ENCODE data around the gene HUNK. TPM values are rescaled to one million over a fixed set of nuclear protein-coding genes. Genes with fewer than 3 reads are reported as not detected.

The HUNK gene
- total and polyA plus RNA-seq, 7 experiments from 2014 or later, result 0.16 to 0.54 (median 0.30) TPM; not detected in 4

DNA sequence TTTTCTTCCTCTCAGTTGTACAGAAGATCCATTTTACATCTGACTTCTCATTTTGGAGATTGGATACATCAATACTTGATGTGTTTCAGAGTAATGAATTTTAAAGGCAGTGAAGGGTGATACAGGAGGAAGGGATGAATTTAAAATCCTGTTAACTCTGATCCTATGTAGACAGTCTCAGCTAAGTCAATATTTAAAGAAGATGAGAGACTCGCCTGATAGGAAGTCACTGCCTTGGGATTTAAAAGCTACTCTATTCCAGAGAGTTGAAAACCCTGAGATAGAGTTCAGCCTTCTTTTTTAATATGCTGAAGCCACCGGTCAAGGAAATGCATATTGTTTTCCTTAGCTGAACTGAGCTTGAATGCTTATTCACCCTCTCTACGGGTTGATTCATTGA, 42.7 kb downstream of the HUNK start:
- Histone ChIP-seq H3K27me3 (ENCODE audit: control insufficient read depth in 2 of 2, insufficient read depth in 2 of 2, low read length in 2 of 2) (no peaks in the 10 kb centered on the region), H3K4me1 (ENCODE audit: control insufficient read depth in 2 of 2, insufficient read depth in 2 of 2, low read length in 2 of 2) (no peaks in the 10 kb centered on the region), H3K27ac (ENCODE audit: low read depth, low read length) (no peak overlapping the region), H3K36me3 (ENCODE audit: control insufficient read depth in 2 of 3, insufficient read depth in 3 of 3, low read length in 3 of 3) (no peaks in the 10 kb centered on the region), H3K4me3 (ENCODE audit: low read length) (no peak overlapping the region), H3K9me3 (ENCODE audit: control insufficient read depth in 2 of 3, low read length in 3 of 3) (no peaks in the 10 kb centered on the region)
- ChIA-PET CTCF (no interaction called here), POLR2A (no interaction called here)
- Mint-ChIP-seq H3K27me3 (peaks cover 3 to 26% (median 13%) of the 10 kb centered on the region in 5 donors), H3K9me3 (peaks cover 0 to 5% (median 0%) of the 10 kb centered on the region in 11 donors), H3K27ac (no peak overlapping the region), H3K36me3 (no peaks in the 10 kb centered on the region), H3K4me1 (no peaks in the 10 kb centered on the region), H3K4me3 (no peak overlapping the region)
- ATAC-seq (no peak), DNase-seq (no peak)
- intact Hi-C loops (cut with micrococcal nuclease), result no loop called here

DNA sequence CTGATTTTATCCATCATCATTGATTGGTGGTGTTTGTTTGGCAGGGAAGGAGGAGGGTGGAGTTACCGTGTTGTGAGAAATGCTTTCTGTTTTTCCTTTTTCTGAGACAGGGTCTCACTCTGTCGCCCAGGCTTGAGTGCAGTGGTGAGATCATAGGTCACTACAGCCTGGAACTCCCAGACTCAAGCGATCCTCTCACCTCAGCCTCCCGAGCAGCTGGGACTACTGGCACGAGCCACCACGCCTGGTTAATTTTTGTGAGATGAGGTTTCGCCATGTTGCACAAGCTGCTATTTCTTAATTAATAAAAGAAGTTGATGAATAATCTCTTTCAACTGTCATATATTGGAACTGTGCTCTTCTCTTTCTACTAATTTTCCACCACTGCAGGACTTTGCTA, 44.3 kb downstream of the HUNK start:
- ChIA-PET POLR2A (no interaction called here), CTCF (no interaction called here)
- DNase-seq (no peak), ATAC-seq (no peak)
- H3K27me3 ChIP-seq (ENCODE audit: control insufficient read depth in 2 of 2, insufficient read depth in 2 of 2, low read length in 2 of 2), result no peaks in the 10 kb centered on the region
- Mint-ChIP-seq H3K4me3 (no peak overlapping the region), H3K9me3 (peaks cover 0 to 5% (median 0%) of the 10 kb centered on the region in 11 donors), H3K27me3 (peaks cover 0 to 16% (median 10%) of the 10 kb centered on the region in 5 donors), H3K36me3 (no peaks in the 10 kb centered on the region), H3K27ac (no peak overlapping the region), H3K4me1 (no peaks in the 10 kb centered on the region)
- H3K4me1 ChIP-seq (ENCODE audit: control insufficient read depth in 2 of 2, insufficient read depth in 2 of 2, low read length in 2 of 2), result no peaks in the 10 kb centered on the region
- H3K4me3 ChIP-seq (ENCODE audit: low read length), result no peak overlapping the region
- H3K27ac ChIP-seq (ENCODE audit: low read depth, low read length), result no peak overlapping the region
- no peaks in the 10 kb centered on the region for H3K9me3 ChIP-seq (ENCODE audit: control insufficient read depth in 2 of 3, low read length in 3 of 3)
- intact Hi-C loops (cut with micrococcal nuclease), result no loop called here
- H3K36me3 ChIP-seq (ENCODE audit: control insufficient read depth in 2 of 3, insufficient read depth in 3 of 3, low read length in 3 of 3), result no peaks in the 10 kb centered on the region

- CTCF ChIA-PET, result no interaction called here
Measured at GRCh38 chr21:31918250-31918775, 45.5 kb downstream of the HUNK start.

DNA sequence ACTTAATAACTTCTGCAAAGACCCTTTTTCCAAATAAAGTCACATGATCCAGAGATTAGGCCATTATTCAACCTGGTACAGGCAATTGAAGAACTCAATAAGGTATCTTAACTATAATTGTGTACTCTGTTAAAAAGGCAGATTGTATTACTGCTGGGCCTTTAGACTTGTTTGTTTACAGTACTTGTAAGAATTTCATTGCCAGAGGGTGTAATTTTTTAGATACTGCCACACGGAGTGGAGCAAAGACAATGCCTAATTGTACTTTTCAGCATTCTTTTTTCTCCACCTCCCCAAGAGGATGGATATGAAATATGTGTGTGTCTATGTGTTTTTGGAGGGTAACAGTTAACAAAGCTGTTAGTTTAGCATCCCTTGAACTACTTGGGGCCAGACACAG, 47.5 kb downstream of the HUNK start:
- Mint-ChIP-seq H3K27me3 (peaks cover 0 to 14% (median 8%) of the 10 kb centered on the region in 5 donors), H3K9me3 (peaks cover 0 to 5% (median 0%) of the 10 kb centered on the region in 11 donors), H3K27ac (no peak overlapping the region), H3K36me3 (no peaks in the 10 kb centered on the region), H3K4me1 (no peaks in the 10 kb centered on the region), H3K4me3 (no peak overlapping the region)
- CTCF ChIA-PET, result no interaction called here
- no peaks in the 10 kb centered on the region for H3K4me1 ChIP-seq (ENCODE audit: control insufficient read depth in 2 of 2, insufficient read depth in 2 of 2, low read length in 2 of 2)
- no peaks in the 10 kb centered on the region for H3K27me3 ChIP-seq (ENCODE audit: control insufficient read depth in 2 of 2, insufficient read depth in 2 of 2, low read length in 2 of 2)
- H3K36me3 ChIP-seq (ENCODE audit: control insufficient read depth in 2 of 3, insufficient read depth in 3 of 3, low read length in 3 of 3), result no peaks in the 10 kb centered on the region
- H3K27ac ChIP-seq (ENCODE audit: low read depth, low read length), result no peak overlapping the region
- DNase-seq (no peak), ATAC-seq (no peak)
- no peaks in the 10 kb centered on the region for H3K9me3 ChIP-seq (ENCODE audit: control insufficient read depth in 2 of 3, low read length in 3 of 3)
- no peak overlapping the region for H3K4me3 ChIP-seq (ENCODE audit: low read length)
- POLR2A ChIA-PET, result no interaction called here
- intact Hi-C loops (cut with micrococcal nuclease), result no loop called here

More at GRCh38 chr21:31918250-31918775, 45.5 kb downstream of the HUNK start:
- H3K4me3 Mint-ChIP-seq, result no peak overlapping the region
- H3K4me1 Mint-ChIP-seq, result no peaks in the 10 kb centered on the region
- intact Hi-C loops (cut with micrococcal nuclease), result no loop called here
- Histone ChIP-seq H3K4me1 (ENCODE audit: control insufficient read depth in 2 of 2, insufficient read depth in 2 of 2, low read length in 2 of 2) (no peaks in the 10 kb centered on the region), H3K27me3 (ENCODE audit: control insufficient read depth in 2 of 2, insufficient read depth in 2 of 2, low read length in 2 of 2) (no peaks in the 10 kb centered on the region), H3K4me3 (ENCODE audit: low read length) (no peak overlapping the region), H3K9me3 (ENCODE audit: control insufficient read depth in 2 of 3, low read length in 3 of 3) (no peaks in the 10 kb centered on the region), H3K27ac (ENCODE audit: low read depth, low read length) (no peak overlapping the region), H3K36me3 (ENCODE audit: control insufficient read depth in 2 of 3, insufficient read depth in 3 of 3, low read length in 3 of 3) (no peaks in the 10 kb centered on the region)
- no peak for DNase-seq
- H3K27me3 Mint-ChIP-seq, result peaks cover 0 to 12% (median 10%) of the 10 kb centered on the region in 5 donors
- H3K27ac Mint-ChIP-seq, result no peak overlapping the region
- H3K9me3 Mint-ChIP-seq, result peaks cover 0 to 5% (median 0%) of the 10 kb centered on the region in 11 donors
- H3K36me3 Mint-ChIP-seq, result no peaks in the 10 kb centered on the region
- no peak for ATAC-seq
- POLR2A ChIA-PET, result no interaction called here

DNA sequence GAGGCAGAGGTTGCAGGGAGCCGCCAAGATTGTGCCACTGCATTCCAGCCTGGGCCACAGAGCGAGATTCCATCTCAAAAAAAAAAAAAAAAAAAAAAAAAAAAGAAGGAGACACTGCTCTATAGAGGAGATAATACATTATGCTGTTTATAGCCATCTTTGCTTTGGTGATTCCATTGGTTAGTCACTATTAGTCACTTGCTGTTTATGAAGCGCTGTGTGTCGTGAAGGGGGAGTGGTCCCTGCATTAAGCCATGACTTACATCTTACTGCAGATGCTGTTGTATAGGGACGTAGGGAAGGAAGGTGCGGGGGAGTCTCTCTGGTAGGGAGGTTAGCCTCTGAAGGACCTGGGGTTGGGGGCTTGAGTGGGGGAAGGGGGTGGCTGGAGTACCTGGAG, 48.3 kb downstream of the HUNK start:
- no peaks in the 10 kb centered on the region for H3K27me3 ChIP-seq (ENCODE audit: control insufficient read depth in 2 of 2, insufficient read depth in 2 of 2, low read length in 2 of 2)
- H3K4me3 ChIP-seq (ENCODE audit: low read length), result no peak overlapping the region
- intact Hi-C loops (cut with micrococcal nuclease), result no loop called here
- POLR2A ChIA-PET, result no interaction called here
- Mint-ChIP-seq H3K36me3 (no peaks in the 10 kb centered on the region), H3K27ac (no peak overlapping the region), H3K9me3 (peaks cover 0 to 7% (median 0%) of the 10 kb centered on the region in 11 donors), H3K4me3 (no peak overlapping the region), H3K27me3 (peaks cover 0 to 14% (median 8%) of the 10 kb centered on the region in 5 donors), H3K4me1 (no peaks in the 10 kb centered on the region)
- CTCF ChIA-PET, result no interaction called here
- no peaks in the 10 kb centered on the region for H3K4me1 ChIP-seq (ENCODE audit: control insufficient read depth in 2 of 2, insufficient read depth in 2 of 2, low read length in 2 of 2)
- no peak for ATAC-seq
- no peaks in the 10 kb centered on the region for H3K36me3 ChIP-seq (ENCODE audit: control insufficient read depth in 2 of 3, insufficient read depth in 3 of 3, low read length in 3 of 3)
- no peak for DNase-seq
- no peaks in the 10 kb centered on the region for H3K9me3 ChIP-seq (ENCODE audit: control insufficient read depth in 2 of 3, low read length in 3 of 3)
- H3K27ac ChIP-seq (ENCODE audit: low read depth, low read length), result no peak overlapping the region

GRCh38 chr21:31922881-31923280, 50.1 kb downstream of the HUNK start:
- DNase-seq (no peak), ATAC-seq (no peak)
- no peaks in the 10 kb centered on the region for H3K4me1 Mint-ChIP-seq
- Histone ChIP-seq H3K9me3 (ENCODE audit: control insufficient read depth in 2 of 3, low read length in 3 of 3) (peaks cover 0 to 3% (median 0%) of the 10 kb centered on the region in 3 experiments), H3K27me3 (ENCODE audit: control insufficient read depth in 2 of 2, insufficient read depth in 2 of 2, low read length in 2 of 2) (no peaks in the 10 kb centered on the region), H3K4me1 (ENCODE audit: control insufficient read depth in 2 of 2, insufficient read depth in 2 of 2, low read length in 2 of 2) (no peaks in the 10 kb centered on the region), H3K36me3 (ENCODE audit: control insufficient read depth in 2 of 3, insufficient read depth in 3 of 3, low read length in 3 of 3) (no peaks in the 10 kb centered on the region), H3K27ac (ENCODE audit: low read depth, low read length) (no peak overlapping the region), H3K4me3 (ENCODE audit: low read length) (no peak overlapping the region)
- H3K9me3 Mint-ChIP-seq, result peaks cover 0 to 16% (median 5%) of the 10 kb centered on the region in 11 donors
- no peak overlapping the region for H3K27ac Mint-ChIP-seq
- ChIA-PET POLR2A (no interaction called here), CTCF (no interaction called here)
- no peaks in the 10 kb centered on the region for H3K36me3 Mint-ChIP-seq
- peaks cover 0 to 14% (median 8%) of the 10 kb centered on the region in 5 donors for H3K27me3 Mint-ChIP-seq
- H3K4me3 Mint-ChIP-seq, result no peak overlapping the region
- intact Hi-C loops (cut with micrococcal nuclease), result no loop called here

DNA sequence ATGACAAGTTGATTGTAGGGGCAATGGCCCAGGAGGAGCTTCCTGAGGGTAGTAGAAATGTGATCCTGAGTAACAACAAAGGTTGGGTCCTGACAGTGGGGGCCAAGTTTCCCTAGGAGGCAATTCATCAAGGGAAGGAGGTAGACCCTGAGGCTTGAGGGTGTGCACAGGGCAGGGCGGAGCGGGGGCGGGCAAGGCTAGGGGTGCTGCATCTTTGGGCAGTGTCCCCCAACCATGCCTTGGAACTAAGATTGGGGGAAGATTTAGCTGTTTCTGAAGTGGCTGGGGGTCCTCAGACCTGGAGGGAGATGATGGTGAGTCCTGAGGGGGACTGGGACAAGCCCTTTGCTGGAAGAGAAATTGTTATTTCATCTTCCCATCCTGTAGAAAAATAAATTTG, 50.9 kb downstream of the HUNK start:
- Mint-ChIP-seq H3K27ac (no peak overlapping the region), H3K27me3 (peaks cover 0 to 14% (median 8%) of the 10 kb centered on the region in 5 donors), H3K36me3 (no peaks in the 10 kb centered on the region), H3K9me3 (peaks cover 0 to 16% (median 5%) of the 10 kb centered on the region in 11 donors), H3K4me3 (no peak overlapping the region), H3K4me1 (no peaks in the 10 kb centered on the region)
- Histone ChIP-seq H3K4me1 (ENCODE audit: control insufficient read depth in 2 of 2, insufficient read depth in 2 of 2, low read length in 2 of 2) (no peaks in the 10 kb centered on the region), H3K27ac (ENCODE audit: low read depth, low read length) (no peak overlapping the region), H3K9me3 (ENCODE audit: control insufficient read depth in 2 of 3, low read length in 3 of 3) (peaks cover 0 to 3% (median 0%) of the 10 kb centered on the region in 3 experiments), H3K4me3 (ENCODE audit: low read length) (no peak overlapping the region), H3K27me3 (ENCODE audit: control insufficient read depth in 2 of 2, insufficient read depth in 2 of 2, low read length in 2 of 2) (no peaks in the 10 kb centered on the region), H3K36me3 (ENCODE audit: control insufficient read depth in 2 of 3, insufficient read depth in 3 of 3, low read length in 3 of 3) (no peaks in the 10 kb centered on the region)
- intact Hi-C loops (cut with micrococcal nuclease), result no loop called here
- no peak for DNase-seq
- ChIA-PET CTCF (no interaction called here), POLR2A (no interaction called here)
- ATAC-seq, result no peak
